GM12878 (cell line): ENCODE results near the gene E2F1. TPM values are rescaled to one million over a fixed set of nuclear protein-coding genes. Genes with fewer than 3 reads are reported as not detected.

Source experiments
- ATAC-seq: fragments of 200-7000 bp; cut with Tn5 transposase; 3 replicates; pipeline ENCODE4 v1.9.1; 2020; ENCODE audit warnings: mild to moderate bottlenecking, moderate library complexity
- BruUV-seq: library from RNA; stranded (reverse); fragments of 400-500 nt; replicated peaks from 2 replicates; lab custom pipeline; 2021; lab: Mats Ljungman, UMichigan
- CTCF ChIA-PET: fragments of 300-600 bp; sonication (Branson Sonifier 250); formaldehyde crosslinking; extraction: SDS; loops from one replicate; lab custom pipeline; 2021; ENCODE audit warnings: inconsistent platforms; lab: Yijun Ruan, JAX
- POLR2A ChIA-PET: fragments of 350-600 bp; formaldehyde crosslinking; extraction: SDS; loops from one replicate; lab custom pipeline; 2021; ENCODE audit warnings: inconsistent platforms; lab: Charles Lee
- RAD21 ChIA-PET: fragments of 300-600 bp; sonication (Branson Sonifier 250); formaldehyde crosslinking; loops from one replicate; lab custom pipeline; 2023; ENCODE audit warnings: antibody characterized with exemption; ENCODE audit not compliant: unreplicated experiment; lab: Charles Lee
- SMC1A ChIA-PET: fragments of 300-600 bp; sonication (Branson Sonifier 250); formaldehyde crosslinking; loops from one replicate; lab custom pipeline; 2023; ENCODE audit not compliant: unreplicated experiment, uncharacterized antibody; lab: Charles Lee
- DNase-seq: peaks from one replicate; pipeline ENCODE4 v3.0.0-alpha.2; 2011; ENCODE audit warnings: low read depth, low spot score
- FAIRE-seq: peaks from 3 replicates; lab custom pipeline; 2011; peaks lifted over from hg19 to GRCh38; lab: Jason Lieb, UNC
- H2AFZ ChIP-seq: 2 replicates; pipeline ENCODE4 v1.6.0; 2011; ENCODE audit warnings: low read depth, low read length, control low read depth; ENCODE audit not compliant: control insufficient read depth
- H3K27ac ChIP-seq: 2 replicates; pipeline ENCODE4 v1.5.1; 2011; ENCODE audit warnings: control low read depth; ENCODE audit not compliant: control insufficient read depth, insufficient read depth
- H3K27me3 ChIP-seq, 2 experiments: replicated peaks in 1 of 2; 2 replicates each; pipeline versions ENCODE4 v1.6.0 to v1.6.1; 2011; ENCODE audit warnings: low read length in 1 of 2; ENCODE audit not compliant: control insufficient read depth in 2 of 2, insufficient read depth in 2 of 2
- H3K36me3 ChIP-seq, 2 experiments: 2 replicates each; pipeline ENCODE4 v1.5.1; 2011; ENCODE audit warnings: low read length in 1 of 2; ENCODE audit not compliant: control insufficient read depth in 2 of 2, insufficient read depth in 2 of 2
- H3K4me1 ChIP-seq: 2 replicates; pipeline ENCODE4 v1.6.1; 2011; ENCODE audit warnings: mild to moderate bottlenecking, low read length, moderate library complexity, mixed read lengths; ENCODE audit not compliant: control insufficient read depth, insufficient read depth
- H3K4me2 ChIP-seq: 2 replicates; pipeline ENCODE4 v1.6.0; 2011; ENCODE audit warnings: control low read depth; ENCODE audit not compliant: control insufficient read depth, insufficient read depth
- H3K4me3 ChIP-seq: fragments of 200-600 bp; sonication (generic); 2 replicates; pipeline ENCODE4 v1.5.1; 2016
- H3K79me2 ChIP-seq: 2 replicates; pipeline ENCODE4 v1.6.0; 2011; ENCODE audit warnings: low read length; ENCODE audit not compliant: control insufficient read depth, insufficient read depth
- H3K9ac ChIP-seq: 2 replicates; pipeline ENCODE4 v1.8.0; 2011; ENCODE audit warnings: low read length, control low read depth, mixed read lengths; ENCODE audit not compliant: control insufficient read depth, insufficient read depth
- H3K9me3 ChIP-seq: replicated peaks from 3 replicates; pipeline ENCODE4 v1.5.1; 2011; ENCODE audit warnings: mild to moderate bottlenecking, low read length; ENCODE audit not compliant: control insufficient read depth, insufficient read depth
- H4K20me1 ChIP-seq: 2 replicates; pipeline ENCODE4 v1.6.0; 2011; ENCODE audit not compliant: control insufficient read depth, insufficient read depth
- BCL11A ChIP-seq: IDR thresholded peaks from 2 replicates; pipeline ENCODE4 v1.6.1; 2011; ENCODE audit warnings: low read depth, low read length
- BMI1 ChIP-seq: fragments of 450-650 bp; IDR thresholded peaks from 2 replicates; pipeline ENCODE4 v1.6.1; 2016; ENCODE audit warnings: mild to moderate bottlenecking, moderate library complexity, borderline replicate concordance
- CBFB ChIP-seq: IDR thresholded peaks from 2 replicates; pipeline ENCODE4 v1.6.1; 2016; ENCODE audit warnings: antibody characterized with exemption, low read depth
- CREM ChIP-seq: IDR thresholded peaks from 2 replicates; pipeline ENCODE4 v1.6.1; 2014; ENCODE audit warnings: antibody characterized with exemption, low read depth
- E2F8 ChIP-seq: fragments of 450-650 bp; IDR thresholded peaks from 2 replicates; pipeline ENCODE4 v1.6.1; 2018; ENCODE audit warnings: mild to moderate bottlenecking, low read depth, moderate library complexity; ENCODE audit not compliant: partially characterized antibody
- ESRRA ChIP-seq: IDR thresholded peaks from 2 replicates; pipeline ENCODE4 v1.6.1; 2012; ENCODE audit warnings: mild to moderate bottlenecking, low read length, improper control_type of control experiment
- IKZF2 ChIP-seq, 2 experiments: fragments of 450-650 bp; IDR thresholded peaks; 2 replicates each; pipeline ENCODE4 v1.6.1; 2017; ENCODE audit warnings: mild to moderate bottlenecking in 2 of 2, moderate library complexity in 2 of 2
- JUND ChIP-seq: IDR thresholded peaks from 2 replicates; pipeline ENCODE4 v1.6.1; 2012; ENCODE audit warnings: low read depth, mild to moderate bottlenecking, low read length, improper control_type of control experiment, moderate library complexity
- MYC ChIP-seq: IDR thresholded peaks from 2 replicates; pipeline ENCODE4 v1.6.1; 2011; ENCODE audit warnings: mild to moderate bottlenecking, low read length, moderate library complexity, inconsistent platforms; ENCODE audit not compliant: insufficient read depth, insufficient replicate concordance, insufficient read length, severe bottlenecking
- POU2F2 ChIP-seq: IDR thresholded peaks from 3 replicates; pipeline ENCODE4 v1.6.1; 2011; ENCODE audit warnings: low read depth, mild to moderate bottlenecking, low read length, borderline replicate concordance
- RB1 ChIP-seq: fragments of 450-650 bp; formaldehyde crosslinking; IDR thresholded peaks from 2 replicates; pipeline ENCODE4 v1.6.1; 2017; ENCODE audit warnings: mild to moderate bottlenecking, borderline replicate concordance
- RCOR1 ChIP-seq: conservative IDR thresholded peaks from 2 replicates; pipeline ENCODE4 v1.6.1; 2012; ENCODE audit warnings: low read depth, low read length, improper control_type of control experiment
- SMARCA5 ChIP-seq: fragments of 450-650 bp; IDR thresholded peaks from 2 replicates; pipeline ENCODE4 v1.6.1; 2017; ENCODE audit warnings: mild to moderate bottlenecking
- SREBF2 ChIP-seq: IDR thresholded peaks from 2 replicates; pipeline ENCODE4 v1.6.1; 2012; ENCODE audit warnings: mild to moderate bottlenecking, low read length
- SUPT20H ChIP-seq: IDR thresholded peaks from 2 replicates; pipeline ENCODE4 v1.6.1; 2011; ENCODE audit warnings: low read depth, mild to moderate bottlenecking, low read length, moderate library complexity, borderline replicate concordance; ENCODE audit not compliant: control insufficient read depth
- TAF1 ChIP-seq: IDR thresholded peaks from 2 replicates; pipeline ENCODE4 v1.6.1; 2011; ENCODE audit warnings: mild to moderate bottlenecking, low read depth, low read length, borderline replicate concordance
- TCF3 ChIP-seq: IDR thresholded peaks from 2 replicates; pipeline ENCODE4 v1.6.1; 2012; ENCODE audit warnings: low read depth, mild to moderate bottlenecking, low read length, borderline replicate concordance; ENCODE audit not compliant: insufficient read depth
- WGBS: methylation state at CpG from one replicate; pipeline ENCODE4 v1.1.6; 2016; ENCODE audit warnings: low lambda C conversion rate; ENCODE audit not compliant: insufficient replicate concordance, insufficient coverage; ENCODE audit errors: missing lambda C conversion rate; 5-methylcytosine and 5-hydroxymethylcytosine counted together
- in situ Hi-C: fragments of 300-500 bp; cut with MboI; formaldehyde crosslinking; loops from 9 replicates; pipeline ENCODE4 v1.14.3; 2018; ENCODE audit warnings: mixed read lengths
- intact Hi-C: fragments of 100-400 bp; cut with micrococcal nuclease; formaldehyde crosslinking; loops from one replicate; pipeline ENCODE4 v1.14.2; 2022; ENCODE audit not compliant: unreplicated experiment
- polyA plus RNA-seq, 11 experiments: library from polyadenylated mRNA; depleted of rRNA in 4 of 11; unstranded in 6 of 11; stranded (reverse) in 5 of 11; fragments of >200 nt; fragmentation: Nextera tagmentation in 4 of 11; fragmentation: Illumina TruSeq in 1 of 11; extraction: Ambion mirVana in 4 of 11; extraction: Trizol in 1 of 11; gene quantifications; 1 replicate in 1 of 11; 2 replicates in 10 of 11; pipeline versions ENCODE4 v1.2.1 to v1.2.3, GENCODE V29; 2011 to 2016; ENCODE audit warnings: inconsistent platforms in 2 of 11, missing spikeins in 2 of 11, low read depth in 1 of 11
- total RNA-seq, 4 experiments: library from RNA; depleted of rRNA in 3 of 4; stranded (reverse); fragments of >200 nt in 3 of 4; fragmentation: Illumina TruSeq in 1 of 4; extraction: Trizol in 1 of 4; gene quantifications; 2 replicates each; pipeline versions ENCODE4 v1.2.1 to v1.2.3, GENCODE V29; 2013 to 2021

The E2F1 gene
- total and polyA plus RNA-seq, 10 of the 15 experiments (the other 5 are each of a cell fraction or from before 2014, with no cell fraction given), result 0.29 to 50.2 (median 19.7) TPM

DNA sequence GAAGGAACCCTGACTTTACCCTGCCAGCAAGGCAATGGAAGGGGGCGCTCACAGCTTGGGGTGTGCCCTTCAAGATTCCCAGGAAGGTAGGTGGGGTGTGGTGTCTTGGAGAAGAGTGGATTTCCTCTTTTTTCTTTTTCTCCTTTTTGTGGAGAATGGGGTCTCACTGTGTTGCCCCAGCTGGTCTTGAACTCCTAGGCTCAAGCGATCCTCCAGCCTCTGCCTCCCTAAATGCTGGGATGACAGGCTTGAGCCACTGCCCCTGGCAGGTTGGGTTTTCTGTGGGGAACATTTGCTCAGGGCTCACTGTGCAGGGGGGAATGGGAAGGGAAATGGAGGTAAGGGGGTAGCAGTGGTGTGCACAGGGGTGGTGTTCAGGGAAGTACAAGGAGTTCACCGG, 41.6 kb upstream of the E2F1 start:
- BruUV-seq, result no TSS peak
- SMC1A ChIA-PET, result interaction anchor here (1.3 kb wide), 1 partner anchor 47 kb away, joined by 3 read pairs; no protein-coding TSS in a partner anchor

More for the DNA sequence above, 41.6 kb upstream of the E2F1 start:
- ATAC-seq (no peak), DNase-seq (no peak), FAIRE-seq (no peak)
- Histone ChIP-seq H3K9ac (no peak overlapping the region), H3K9me3 (no peaks in the 10 kb centered on the region), H3K4me1 (no peaks in the 10 kb centered on the region; the same call in 1 of the 2 replicates), H3K27me3 (no peaks in the 10 kb centered on the region), H3K4me3 (no peak overlapping the region), H3K79me2 (no peaks in the 10 kb centered on the region), H3K27ac (no peak overlapping the region), H3K4me2 (no peak overlapping the region), H3K36me3 (no peaks in the 10 kb centered on the region), H2AFZ (no peak overlapping the region), H4K20me1 (no peaks in the 10 kb centered on the region)
- ChIA-PET POLR2A (interaction anchor here (0.6 kb wide), 1 partner anchor 49 kb away, joined by 3 read pairs; no protein-coding TSS in a partner anchor), RAD21 (interaction anchor here (1.0 kb wide), 1 partner anchor 8 kb away, joined by 3 read pairs; the partner anchor contains the start of gene PXMP4), CTCF (interaction anchor here (0.5 kb wide), 1 partner anchor 273 kb away, joined by 3 read pairs; no protein-coding TSS in a partner anchor)
- TF ChIP-seq SMARCA5 (no peak), JUND (no peak), SREBF2 (no peak), E2F8 (no peak), TAF1 (no peak), RB1 (no peak), SUPT20H (no peak), BMI1 (no peak), POU2F2 (no peak), CBFB (no peak), RCOR1 (no peak), MYC (no peak), TCF3 (no peak), IKZF2 (IDR thresholded peaks at IDR 0.05) (no peak), BCL11A (no peak), CREM (no peak), ESRRA (no peak)
- in situ Hi-C loops (no loop called here), intact Hi-C loops (no loop called here)
- 46% methylated on average over 3 of the region's 3 CpGs for WGBS
